ENCODE data around the gene OLR1.
A peak's percentile ranks its signal among the peaks of the same experiment; 100 is the strongest.

The OLR1 gene

DNA sequence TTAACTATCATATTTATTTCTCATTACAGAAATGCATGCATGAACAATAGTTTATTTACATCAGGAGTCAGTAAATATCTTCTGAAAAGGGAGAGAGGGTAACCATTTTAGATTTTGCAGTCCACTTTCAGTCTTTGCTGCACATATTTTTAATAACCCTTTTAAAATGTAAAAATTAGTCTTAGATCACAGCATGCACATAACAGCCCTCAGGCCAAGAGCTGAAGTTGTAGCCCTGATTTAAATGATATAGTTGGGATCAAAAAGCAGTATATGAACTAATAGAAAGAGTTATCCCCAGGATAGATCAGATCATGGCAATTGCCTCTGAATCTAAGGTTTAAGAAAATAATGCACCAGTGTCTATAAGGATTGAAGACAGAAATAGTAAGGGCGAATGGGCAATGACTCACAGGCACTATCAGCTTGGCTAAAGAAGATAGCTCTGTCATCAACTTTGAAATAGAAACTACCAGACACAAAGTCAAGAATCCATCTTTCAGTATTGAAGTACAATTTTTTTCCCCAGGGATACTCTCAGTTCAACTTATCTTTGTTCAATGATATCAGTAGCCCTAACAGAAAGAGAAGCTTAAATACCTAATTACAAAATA, 28.8 kb downstream of the OLR1 start:
- no peak for TF ChIP-seq EZH2phosphoT487 (IDR thresholded peaks at IDR 0.05; ENCODE audit: low read depth)
- no peak for TF ChIP-seq CTCF (IDR thresholded peaks at IDR 0.05; ENCODE audit: low read depth, low read length)

DNA sequence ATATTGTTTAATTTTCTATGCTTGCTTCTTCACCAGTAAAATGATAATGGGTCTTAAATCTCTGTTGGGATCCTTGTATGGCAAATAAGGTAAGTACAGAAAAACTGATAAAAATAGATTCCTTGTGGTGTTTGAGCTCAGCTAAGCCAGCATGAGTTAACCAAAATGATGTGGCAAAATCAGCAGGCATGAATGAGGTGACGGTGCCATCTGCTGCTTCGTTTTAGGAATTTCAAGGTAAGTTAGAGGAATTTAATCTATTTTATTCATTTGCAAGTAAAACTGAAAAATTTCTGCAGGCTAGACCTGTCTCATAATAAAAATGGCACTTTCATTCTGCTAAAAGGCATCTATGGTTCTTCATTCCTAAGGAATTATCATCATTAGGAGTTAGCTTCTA, 31.9 kb downstream of the OLR1 start:
- H3K4me2 ChIP-seq (ENCODE audit: low read length) = no peak overlapping the region
- no peak overlapping the region for H3K27ac ChIP-seq (ENCODE audit: low read length)
- H3K9ac ChIP-seq (ENCODE audit: low read length) = no peak overlapping the region

More for the DNA sequence above, 28.8 kb downstream of the OLR1 start:
- Histone ChIP-seq H3K4me2 (ENCODE audit: low read length) (no peak overlapping the region), H3K4me1 (ENCODE audit: low read length) (peaks cover 8% of the 10 kb centered on the region), H3K9ac (ENCODE audit: low read length) (no peak overlapping the region), H4K20me1 (ENCODE audit: insufficient read depth, low read length) (no peaks in the 10 kb centered on the region), H3K27ac (ENCODE audit: low read length) (no peak overlapping the region), H3K36me3 (replicated peaks; ENCODE audit: low read depth, low read length) (no peaks in the 10 kb centered on the region), H3K4me3 (ENCODE audit: low read length) (no peak overlapping the region), H3K27me3 (ENCODE audit: low read depth, low read length) (peaks cover 53% of the 10 kb centered on the region), H2AFZ (ENCODE audit: low read depth, low read length) (no peak overlapping the region), H3K9me3 (ENCODE audit: insufficient read depth, low read length) (no peaks in the 10 kb centered on the region), H3K79me2 (ENCODE audit: low read length) (no peaks in the 10 kb centered on the region)

DNA sequence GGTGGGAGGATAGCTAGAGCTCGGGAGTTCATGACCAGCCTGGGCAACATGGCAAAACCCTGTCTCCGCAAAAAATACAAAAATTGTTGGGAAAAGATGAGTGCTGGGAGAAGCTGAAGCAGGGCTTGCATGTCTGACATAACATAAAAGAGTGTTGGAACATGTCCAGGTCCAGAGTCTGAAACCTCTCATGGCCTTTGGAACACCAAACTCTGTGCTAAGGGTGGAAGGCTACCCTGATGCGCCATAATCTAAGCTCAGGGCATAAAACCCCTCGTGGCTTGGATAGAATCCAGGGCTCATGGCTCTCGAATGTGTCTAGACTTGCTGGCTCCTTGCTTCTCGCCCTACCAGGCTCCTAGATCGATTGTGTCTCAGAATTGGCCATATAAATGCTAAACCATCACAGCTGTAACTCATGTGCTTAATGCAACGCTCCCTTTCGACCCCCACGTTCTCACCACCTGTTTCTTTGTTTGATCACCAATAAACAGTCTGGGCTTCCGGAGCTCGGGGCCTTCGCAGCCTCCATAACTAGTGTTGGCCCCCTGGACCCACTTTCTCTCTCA, 35.2 kb downstream of the OLR1 start:
- no peaks in the 10 kb centered on the region for H3K79me2 ChIP-seq (ENCODE audit: low read length)
- TF ChIP-seq EZH2phosphoT487 (IDR thresholded peaks at IDR 0.05; ENCODE audit: low read depth) (no peak), CTCF (IDR thresholded peaks at IDR 0.05; ENCODE audit: low read depth, low read length) (no peak)
- no peak overlapping the region for H3K4me3 ChIP-seq (ENCODE audit: low read length)
- H3K9me3 ChIP-seq (ENCODE audit: insufficient read depth, low read length) = no peaks in the 10 kb centered on the region
- H3K27me3 ChIP-seq (ENCODE audit: low read depth, low read length) = peaks cover 36% of the 10 kb centered on the region
- no peak overlapping the region for H3K9ac ChIP-seq (ENCODE audit: low read length)
- H2AFZ ChIP-seq (ENCODE audit: low read depth, low read length) = no peak overlapping the region
- H4K20me1 ChIP-seq (ENCODE audit: insufficient read depth, low read length) = no peaks in the 10 kb centered on the region
- H3K4me2 ChIP-seq (ENCODE audit: low read length) = no peak overlapping the region
- H3K36me3 ChIP-seq (replicated peaks; ENCODE audit: low read depth, low read length) = no peaks in the 10 kb centered on the region
- no peaks in the 10 kb centered on the region for H3K4me1 ChIP-seq (ENCODE audit: low read length)
- no peak overlapping the region for H3K27ac ChIP-seq (ENCODE audit: low read length)

More for the DNA sequence above, 31.9 kb downstream of the OLR1 start:
- Histone ChIP-seq H3K9me3 (ENCODE audit: insufficient read depth, low read length) (no peaks in the 10 kb centered on the region), H3K27me3 (ENCODE audit: low read depth, low read length) (peaks cover 48% of the 10 kb centered on the region), H2AFZ (ENCODE audit: low read depth, low read length) (no peak overlapping the region), H3K4me1 (ENCODE audit: low read length) (no peaks in the 10 kb centered on the region), H3K4me3 (ENCODE audit: low read length) (no peak overlapping the region), H4K20me1 (ENCODE audit: insufficient read depth, low read length) (no peaks in the 10 kb centered on the region), H3K36me3 (replicated peaks; ENCODE audit: low read depth, low read length) (no peaks in the 10 kb centered on the region), H3K79me2 (ENCODE audit: low read length) (no peaks in the 10 kb centered on the region)
- TF ChIP-seq CTCF (IDR thresholded peaks at IDR 0.05; ENCODE audit: low read depth, low read length) (peak; percentile 84), EZH2phosphoT487 (IDR thresholded peaks at IDR 0.05; ENCODE audit: low read depth) (no peak)

GRCh38 chr12:10135126-10135525, 36.8 kb downstream of the OLR1 start:
- H3K36me3 ChIP-seq (replicated peaks; ENCODE audit: low read depth, low read length) = no peaks in the 10 kb centered on the region
- no peak overlapping the region for H3K27ac ChIP-seq (ENCODE audit: low read length)
- no peak overlapping the region for H3K4me2 ChIP-seq (ENCODE audit: low read length)
- no peaks in the 10 kb centered on the region for H3K9me3 ChIP-seq (ENCODE audit: insufficient read depth, low read length)
- peaks cover 13% of the 10 kb centered on the region for H3K4me1 ChIP-seq (ENCODE audit: low read length)
- no peaks in the 10 kb centered on the region for H4K20me1 ChIP-seq (ENCODE audit: insufficient read depth, low read length)
- H2AFZ ChIP-seq (ENCODE audit: low read depth, low read length) = no peak overlapping the region
- TF ChIP-seq EZH2phosphoT487 (IDR thresholded peaks at IDR 0.05; ENCODE audit: low read depth) (no peak), CTCF (IDR thresholded peaks at IDR 0.05; ENCODE audit: low read depth, low read length) (no peak)
- no peak overlapping the region for H3K9ac ChIP-seq (ENCODE audit: low read length)
- H3K27me3 ChIP-seq (ENCODE audit: low read depth, low read length) = peaks cover 40% of the 10 kb centered on the region
- H3K4me3 ChIP-seq (ENCODE audit: low read length) = no peak overlapping the region
- no peaks in the 10 kb centered on the region for H3K79me2 ChIP-seq (ENCODE audit: low read length)
